ENCODE data around the gene SMYD3. TPM values are rescaled to one million over a fixed set of nuclear protein-coding genes. Genes with fewer than 3 reads are reported as not detected.

The SMYD3 gene
- total RNA-seq, 1 donor from 2014 or later = 23.9 TPM

Other genes starting within 250 kb of the SMYD3 start
- 24.3 and 26.5 TPM in 2 replicates for gene TFB2M, start 59.0 kb upstream of the SMYD3 start, total RNA-seq
- 26.4 and 28.5 TPM in 2 replicates for gene CNST, start 59.2 kb upstream of the SMYD3 start, total RNA-seq
- gene SCCPDH, start 217.1 kb upstream of the SMYD3 start, total RNA-seq = 31.7 and 32.3 TPM in 2 replicates

All from activated CD4-positive, alpha-beta T cell treated with anti-CD3 and anti-CD28 coated beads, Interleukin-2, amount 10 ng/mL, durations not matched to agents 24 days and 14 days (primary cell).